Progenitor cell of endocrine pancreas (in vitro differentiated cells): ENCODE data around the gene TCF12. TPM values are rescaled to one million over a fixed set of nuclear protein-coding genes. Genes with fewer than 3 reads are reported as not detected.
"Not testable (repeated sequence)": the region's sequence is repeated elsewhere in the genome, so short reads cannot be mapped to it uniquely, and the experiment has no call there.

Experiments
- DNase-seq: peaks from one replicate; pipeline ENCODE4 v3.0.0; 2021; ENCODE audit warnings: low spot score; ENCODE audit not compliant: unreplicated experiment
- H3K27ac Mint-ChIP-seq: 2 replicates; pipeline ENCODE4 v1.8.0; 2021; ENCODE audit warnings: mild to moderate bottlenecking, moderate library complexity, mixed read lengths
- H3K27me3 Mint-ChIP-seq: 2 replicates; pipeline ENCODE4 v1.8.0; 2021; ENCODE audit warnings: mixed read lengths
- H3K36me3 Mint-ChIP-seq: 2 replicates; pipeline ENCODE4 v1.8.0; 2022; ENCODE audit warnings: mixed read lengths; ENCODE audit not compliant: insufficient read depth
- H3K4me1 Mint-ChIP-seq: 2 replicates; pipeline ENCODE4 v1.8.0; 2021; ENCODE audit warnings: low read depth, mixed read lengths
- H3K4me3 Mint-ChIP-seq: 2 replicates; pipeline ENCODE4 v1.8.0; 2021; ENCODE audit warnings: low read depth, mild to moderate bottlenecking, moderate library complexity, mixed read lengths
- H3K9me3 Mint-ChIP-seq: 2 replicates; pipeline ENCODE4 v1.8.0; 2021; ENCODE audit warnings: low read depth, mixed read lengths
- total RNA-seq: library from RNA; stranded (reverse); gene quantifications from 2 replicates; pipeline ENCODE4 v1.2.1, GENCODE V29; 2021
- TF ChIP-seq, protein P1 (sequence below): fragments of 200-600 bp; sonication (generic); IDR thresholded peaks from one replicate; pipeline ENCODE4 v1.5.0; 2021; ENCODE audit warnings: antibody characterized with exemption, mild to moderate bottlenecking; ENCODE audit not compliant: unreplicated experiment

Gene TCF12
- total RNA-seq, 1 donor from 2014 or later, result 164 TPM

DNA sequence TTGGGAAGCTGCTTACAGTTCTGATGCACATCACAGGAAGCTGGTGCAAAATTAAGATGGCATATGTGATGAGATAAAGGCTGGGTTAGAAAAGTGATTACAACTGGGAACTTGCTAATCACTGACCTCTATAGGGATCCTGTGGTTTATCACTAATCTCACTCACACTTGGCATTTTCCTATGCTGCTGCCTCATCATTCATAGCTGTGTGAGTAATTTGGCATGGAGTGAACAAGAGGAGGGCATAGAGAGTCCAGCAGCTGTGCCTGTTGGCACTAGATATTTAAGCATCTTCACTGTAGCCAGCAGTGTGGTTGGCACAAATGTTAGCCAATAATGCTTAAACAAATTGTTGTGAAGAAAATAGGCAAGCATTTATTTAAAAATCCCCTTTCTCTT, 240.1 kb downstream of the TCF12 start:
- no peak for DNase-seq
- Mint-ChIP-seq H3K4me1 (peaks cover 6% of the 10 kb centered on the region), H3K9me3 (no peaks in the 10 kb centered on the region), H3K27me3 (no peaks in the 10 kb centered on the region), H3K36me3 (peaks cover 1% of the 10 kb centered on the region), H3K27ac (no peak overlapping the region), H3K4me3 (no peak overlapping the region)
- TF ChIP-seq, protein P1, sequence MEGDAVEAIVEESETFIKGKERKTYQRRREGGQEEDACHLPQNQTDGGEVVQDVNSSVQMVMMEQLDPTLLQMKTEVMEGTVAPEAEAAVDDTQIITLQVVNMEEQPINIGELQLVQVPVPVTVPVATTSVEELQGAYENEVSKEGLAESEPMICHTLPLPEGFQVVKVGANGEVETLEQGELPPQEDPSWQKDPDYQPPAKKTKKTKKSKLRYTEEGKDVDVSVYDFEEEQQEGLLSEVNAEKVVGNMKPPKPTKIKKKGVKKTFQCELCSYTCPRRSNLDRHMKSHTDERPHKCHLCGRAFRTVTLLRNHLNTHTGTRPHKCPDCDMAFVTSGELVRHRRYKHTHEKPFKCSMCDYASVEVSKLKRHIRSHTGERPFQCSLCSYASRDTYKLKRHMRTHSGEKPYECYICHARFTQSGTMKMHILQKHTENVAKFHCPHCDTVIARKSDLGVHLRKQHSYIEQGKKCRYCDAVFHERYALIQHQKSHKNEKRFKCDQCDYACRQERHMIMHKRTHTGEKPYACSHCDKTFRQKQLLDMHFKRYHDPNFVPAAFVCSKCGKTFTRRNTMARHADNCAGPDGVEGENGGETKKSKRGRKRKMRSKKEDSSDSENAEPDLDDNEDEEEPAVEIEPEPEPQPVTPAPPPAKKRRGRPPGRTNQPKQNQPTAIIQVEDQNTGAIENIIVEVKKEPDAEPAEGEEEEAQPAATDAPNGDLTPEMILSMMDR, result no peak

DNA sequence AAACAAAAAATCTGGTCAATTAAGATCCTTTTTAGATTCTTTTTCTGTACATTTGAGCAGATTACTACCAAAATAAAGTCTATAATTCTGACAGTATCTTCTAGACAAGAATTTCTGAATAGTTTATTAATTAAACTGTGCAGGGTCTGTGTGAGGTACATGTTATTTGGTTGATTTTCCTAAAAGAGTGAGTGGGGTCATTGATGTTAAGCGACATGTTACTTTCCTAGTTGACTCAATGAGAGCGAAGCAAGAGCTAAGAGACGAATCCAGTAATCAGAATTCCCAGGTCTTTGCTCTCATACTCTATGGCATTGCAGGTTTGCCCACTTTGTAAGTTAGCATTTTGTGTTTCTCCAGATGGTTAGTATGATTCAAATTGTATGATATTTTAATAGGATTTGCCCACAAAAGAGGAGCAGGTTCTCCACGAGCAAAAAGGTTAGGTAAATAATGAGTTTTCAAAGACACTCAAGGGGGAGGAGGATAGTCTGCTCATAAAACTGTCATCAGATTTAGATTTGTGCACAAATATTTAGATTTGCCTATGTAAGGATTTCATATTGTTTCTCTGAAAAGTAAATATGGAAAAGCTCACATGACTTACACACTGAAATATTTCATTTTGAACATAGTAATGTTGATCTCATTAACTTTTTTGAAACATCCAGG, 240.7 kb downstream of the TCF12 start:
- Mint-ChIP-seq H3K4me1 (peaks cover 6% of the 10 kb centered on the region), H3K4me3 (no peak overlapping the region), H3K9me3 (no peaks in the 10 kb centered on the region), H3K36me3 (peaks cover 4% of the 10 kb centered on the region), H3K27ac (peak overlapping the region; percentile 82), H3K27me3 (no peaks in the 10 kb centered on the region)
- DNase-seq, result no peak
- TF ChIP-seq, protein P1, result no peak

DNA sequence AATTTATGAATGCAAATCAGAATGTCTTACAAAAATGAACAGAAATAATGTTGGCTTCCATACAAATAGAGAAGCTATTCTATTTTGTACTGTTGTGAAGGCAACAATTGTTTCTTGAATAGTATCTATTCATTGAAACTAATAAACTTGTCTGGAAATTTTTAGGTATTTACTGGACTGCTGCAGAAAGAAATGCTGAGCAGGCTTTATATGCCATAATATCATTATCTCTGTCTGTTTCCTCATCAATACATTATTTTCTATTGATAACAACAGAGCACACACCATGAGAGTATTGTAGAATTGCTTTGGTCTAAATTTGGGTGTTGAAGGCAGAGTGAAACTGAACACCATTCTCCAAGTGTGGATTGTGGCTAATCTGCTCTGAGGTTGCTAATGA, 241.3 kb downstream of the TCF12 start:
- Mint-ChIP-seq H3K9me3 (no peaks in the 10 kb centered on the region), H3K4me1 (peaks cover 6% of the 10 kb centered on the region), H3K27me3 (no peaks in the 10 kb centered on the region), H3K36me3 (peaks cover 7% of the 10 kb centered on the region), H3K27ac (no peak overlapping the region), H3K4me3 (no peak overlapping the region)
- TF ChIP-seq, protein P1, result no peak
- DNase-seq, result no peak

DNA sequence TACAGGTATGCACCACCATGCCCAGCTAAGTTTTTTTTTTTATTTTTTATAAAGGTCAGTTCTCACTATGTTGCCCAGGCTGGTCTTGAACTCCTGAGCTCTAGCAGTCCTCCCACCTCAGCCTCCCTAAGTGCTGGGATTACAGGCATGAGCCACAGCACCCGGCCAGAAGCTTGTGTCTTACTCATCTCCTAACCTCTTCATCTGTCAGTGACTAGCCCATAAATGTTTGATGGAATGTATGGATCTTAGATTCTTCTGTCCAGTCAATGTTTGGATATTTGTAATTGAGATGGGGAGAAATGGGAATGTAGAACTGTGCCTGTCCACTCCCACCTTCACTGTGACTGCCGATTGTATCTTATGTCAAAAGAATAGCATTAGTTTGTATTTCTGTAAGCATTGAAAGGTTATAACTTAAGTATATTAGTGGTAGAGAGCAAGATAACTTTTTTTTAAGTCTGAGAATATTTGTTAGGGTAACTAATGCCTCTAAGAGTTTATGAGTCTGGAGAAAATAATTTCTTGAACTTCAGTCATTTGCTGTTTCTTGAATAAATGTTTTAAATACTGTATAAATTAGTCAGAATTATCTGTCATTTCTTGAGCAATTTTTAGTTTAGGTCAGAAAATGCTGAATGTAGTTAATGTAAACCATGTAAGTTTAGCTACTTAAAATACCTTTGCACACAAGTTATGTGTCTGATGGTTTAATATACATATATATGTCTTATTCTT, 242.5 kb downstream of the TCF12 start:
- Mint-ChIP-seq H3K4me1 (peaks cover 6% of the 10 kb centered on the region), H3K9me3 (no peaks in the 10 kb centered on the region), H3K27me3 (no peaks in the 10 kb centered on the region), H3K36me3 (peaks cover 7% of the 10 kb centered on the region), H3K4me3 (no peak overlapping the region), H3K27ac (no peak overlapping the region)
- TF ChIP-seq, protein P1, result no peak
- no peak for DNase-seq

DNA sequence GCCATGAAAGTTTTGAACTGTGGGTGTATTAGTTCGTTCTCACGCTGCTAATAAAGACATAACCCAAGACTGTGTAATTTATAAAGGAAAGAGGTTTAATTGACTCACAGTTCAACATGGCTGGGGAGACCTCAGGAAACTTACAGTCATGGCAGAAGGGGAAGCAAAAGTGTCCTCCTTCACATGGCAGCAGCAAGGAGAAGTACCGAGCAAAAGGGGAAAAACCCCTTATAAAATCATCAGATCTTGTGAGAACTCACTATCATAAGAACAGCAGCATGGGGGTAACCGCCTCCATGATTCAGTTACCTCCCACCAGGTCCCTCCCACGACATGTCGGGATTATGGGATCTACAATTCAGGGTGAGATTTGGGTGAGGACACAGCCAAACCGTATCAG, 245.8 kb downstream of the TCF12 start:
- not testable (repeated sequence) for H3K27me3 Mint-ChIP-seq, H3K27ac Mint-ChIP-seq, H3K4me3 Mint-ChIP-seq, DNase-seq, H3K9me3 Mint-ChIP-seq, H3K4me1 Mint-ChIP-seq
- H3K36me3 Mint-ChIP-seq, result peaks cover 13% of the 10 kb centered on the region

DNA sequence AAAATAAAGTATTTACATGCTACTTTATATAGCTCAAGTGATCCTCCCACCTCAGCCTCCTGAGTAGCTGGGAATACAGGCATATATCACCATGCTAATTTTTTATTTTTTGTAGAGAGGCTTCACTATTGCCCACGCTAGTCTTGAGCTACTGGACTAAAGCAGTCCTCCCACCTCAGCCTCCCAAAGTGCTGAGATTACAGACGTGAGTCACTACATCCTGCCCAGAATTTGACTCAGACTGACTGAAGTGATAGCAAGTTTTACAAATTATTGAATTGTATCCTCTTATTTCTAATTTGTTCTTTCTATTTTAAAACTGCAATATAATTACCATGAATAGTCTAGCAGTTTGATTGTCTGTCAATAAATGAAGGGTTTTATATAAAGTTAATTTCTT, 247.5 kb downstream of the TCF12 start:
- Mint-ChIP-seq H3K9me3 (no peaks in the 10 kb centered on the region), H3K27ac (no peak overlapping the region), H3K27me3 (no peaks in the 10 kb centered on the region), H3K4me3 (no peak overlapping the region), H3K4me1 (peaks cover 7% of the 10 kb centered on the region), H3K36me3 (peaks cover 13% of the 10 kb centered on the region)
- DNase-seq, result no peak
- TF ChIP-seq, protein P1, result no peak
